OCI-LY1 (cell line): ENCODE data around the gene CDK18.

Experiments used
- H2AFZ ChIP-seq: fragments of 200-600 bp; sonication (generic), shearing (Covaris generic); 2 replicates; pipeline ENCODE4 v1.6.0; 2014; ENCODE audit warnings: antibody characterized with exemption, mild to moderate bottlenecking, low read length
- H3F3A ChIP-seq: fragments of 200-600 bp; sonication (generic), shearing (Covaris generic); 2 replicates; pipeline ENCODE4 v1.6.0; 2014; ENCODE audit warnings: mild to moderate bottlenecking, antibody characterized with exemption, low read length, moderate library complexity; ENCODE audit not compliant: insufficient read depth
- H3K27ac ChIP-seq: fragments of 200-600 bp; sonication (generic); 2 replicates; pipeline ENCODE4 v1.5.1; 2014; ENCODE audit warnings: low read length, mixed run types, mild to moderate bottlenecking, low read depth; ENCODE audit not compliant: poor library complexity, severe bottlenecking
- H3K27me3 ChIP-seq: fragments of 200-600 bp; sonication (generic); 2 replicates; pipeline ENCODE4 v1.6.0; 2014; ENCODE audit warnings: antibody characterized with exemption, mild to moderate bottlenecking, low read length, moderate library complexity; ENCODE audit not compliant: insufficient read depth
- H3K36me3 ChIP-seq: fragments of 200-600 bp; sonication (generic); 2 replicates; pipeline ENCODE4 v1.6.1; 2014; ENCODE audit warnings: mild to moderate bottlenecking, antibody characterized with exemption, low read length, moderate library complexity, mixed read lengths; ENCODE audit not compliant: insufficient read depth
- H3K4me1 ChIP-seq: fragments of 200-600 bp; sonication (generic); 2 replicates; pipeline ENCODE4 v1.5.1; 2014; ENCODE audit warnings: mild to moderate bottlenecking, low read length, moderate library complexity; ENCODE audit not compliant: insufficient read depth, severe bottlenecking
- H3K4me2 ChIP-seq: fragments of 200-600 bp; sonication (generic), shearing (Covaris generic); 2 replicates; pipeline ENCODE4 v1.6.1; 2014; ENCODE audit warnings: low read length
- H3K4me3 ChIP-seq: fragments of 200-600 bp; sonication (generic); 2 replicates; pipeline ENCODE4 v1.5.1; 2014; ENCODE audit warnings: low read length, low read depth, mild to moderate bottlenecking, mixed read lengths; ENCODE audit not compliant: poor library complexity, severe bottlenecking
- H3K79me2 ChIP-seq: fragments of 200-600 bp; shearing (Covaris generic); 2 replicates; pipeline ENCODE4 v1.6.1; 2016; ENCODE audit warnings: mixed run types, low read length, mixed read lengths; ENCODE audit not compliant: insufficient read depth
- H3K9ac ChIP-seq: fragments of 200-600 bp; sonication (generic), shearing (Covaris generic); 2 replicates; pipeline ENCODE4 v1.6.1; 2014; ENCODE audit warnings: mild to moderate bottlenecking, low read length, mixed read lengths
- H3K9me2 ChIP-seq: fragments of 200-600 bp; sonication (generic), shearing (Covaris generic); 2 replicates; pipeline ENCODE4 v1.6.1; 2014; ENCODE audit warnings: low read depth, mild to moderate bottlenecking, low read length, mixed read lengths
- H3K9me3 ChIP-seq: fragments of 200-600 bp; shearing (Covaris generic); 2 replicates; pipeline ENCODE4 v1.6.1; 2014; ENCODE audit warnings: low read length, mixed read lengths
- H4K20me1 ChIP-seq: fragments of 200-600 bp; sonication (generic), shearing (Covaris generic); 2 replicates; pipeline ENCODE4 v1.6.0; 2016; ENCODE audit warnings: mild to moderate bottlenecking, low read length; ENCODE audit not compliant: insufficient read depth
- EZH2 ChIP-seq: fragments of 200-600 bp; sonication (generic), shearing (Covaris generic); IDR thresholded peaks from 2 replicates; pipeline ENCODE4 v1.8.0; 2017; ENCODE audit warnings: borderline replicate concordance, mixed run types, mild to moderate bottlenecking, antibody characterized with exemption, low read length, moderate library complexity, mixed read lengths
- TF ChIP-seq, protein P1 (sequence below): fragments of 200-600 bp; sonication (generic), shearing (Covaris generic); IDR thresholded peaks from 2 replicates; pipeline ENCODE4 v1.5.1; 2017; ENCODE audit warnings: mild to moderate bottlenecking, antibody characterized with exemption, low read length, moderate library complexity, mixed read lengths

Gene CDK18

DNA sequence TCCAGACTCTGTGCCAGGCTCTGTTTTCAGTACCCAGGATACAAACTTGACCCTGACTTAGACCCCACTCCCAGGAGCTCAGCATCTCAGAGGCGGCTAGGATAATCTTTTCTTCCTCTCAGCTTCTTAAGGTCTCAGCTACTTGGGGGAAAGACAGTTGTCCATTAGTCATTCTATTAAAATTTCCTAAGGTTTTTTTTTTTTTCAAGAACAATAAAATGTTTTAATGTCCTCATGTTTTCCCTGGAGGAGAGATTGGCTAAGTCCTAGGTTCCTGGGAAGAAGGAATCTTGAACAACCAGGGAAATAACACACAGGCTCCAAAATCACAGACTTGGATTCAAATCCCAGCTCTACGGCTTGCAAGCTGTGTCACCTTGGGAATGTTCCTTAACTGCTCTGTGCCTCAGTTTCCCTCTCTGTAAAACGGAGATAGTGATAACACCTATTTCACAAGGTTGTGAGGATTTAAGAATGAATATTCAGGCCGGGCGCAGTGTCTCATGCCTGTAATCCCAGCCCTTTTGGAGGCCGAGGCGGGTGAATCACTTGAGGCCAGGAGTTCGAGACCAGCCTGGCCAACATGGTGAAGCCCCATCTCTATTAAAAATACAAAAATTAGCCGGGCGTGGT lies 33.0 kb downstream of the CDK18 start:
- Histone ChIP-seq H3F3A (no peaks in the 10 kb centered on the region), H2AFZ (no peak overlapping the region)

DNA sequence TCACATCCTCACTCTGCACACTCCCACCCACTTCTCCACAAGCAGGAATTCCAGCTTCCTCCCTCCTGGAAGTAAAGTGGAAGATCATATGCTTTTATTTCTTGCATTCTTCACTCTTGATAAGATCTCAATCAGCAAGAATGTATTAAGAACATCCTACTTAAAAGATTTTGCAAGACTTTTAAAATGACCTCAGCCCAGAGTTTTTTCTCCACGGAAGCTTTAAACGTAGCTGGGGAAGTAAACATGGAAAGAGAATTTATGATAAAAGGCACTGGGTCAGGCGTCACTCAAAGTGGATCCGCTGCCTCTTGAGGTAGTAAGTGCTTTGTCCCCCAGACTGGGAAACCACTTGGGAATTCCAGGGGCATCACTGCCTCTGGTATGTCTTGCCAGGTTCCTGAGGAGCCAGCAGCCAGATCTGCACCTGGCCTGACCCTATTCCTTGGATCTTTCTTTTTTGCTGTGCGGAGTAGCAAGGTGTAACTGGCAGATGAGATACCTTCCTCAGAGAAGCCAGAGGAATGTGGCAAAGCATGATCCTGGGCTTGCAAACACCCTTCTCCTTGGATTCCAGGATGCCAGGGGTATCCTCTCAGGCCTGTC lies 33.9 kb downstream of the CDK18 start:
- Histone ChIP-seq H3K36me3 (no peaks in the 10 kb centered on the region), H3K9me3 (no peaks in the 10 kb centered on the region), H4K20me1 (no peaks in the 10 kb centered on the region), H3K79me2 (no peaks in the 10 kb centered on the region), H3K9me2 (no peaks in the 10 kb centered on the region), H3K27ac (no peak overlapping the region), H3K4me1 (no peaks in the 10 kb centered on the region), H3F3A (no peaks in the 10 kb centered on the region), H3K4me3 (no peak overlapping the region), H3K9ac (no peak overlapping the region), H3K27me3 (peaks cover 5% of the 10 kb centered on the region; the same call in 1 of the 2 replicates), H3K4me2 (no peak overlapping the region), H2AFZ (no peak overlapping the region)
- TF ChIP-seq, protein P1, sequence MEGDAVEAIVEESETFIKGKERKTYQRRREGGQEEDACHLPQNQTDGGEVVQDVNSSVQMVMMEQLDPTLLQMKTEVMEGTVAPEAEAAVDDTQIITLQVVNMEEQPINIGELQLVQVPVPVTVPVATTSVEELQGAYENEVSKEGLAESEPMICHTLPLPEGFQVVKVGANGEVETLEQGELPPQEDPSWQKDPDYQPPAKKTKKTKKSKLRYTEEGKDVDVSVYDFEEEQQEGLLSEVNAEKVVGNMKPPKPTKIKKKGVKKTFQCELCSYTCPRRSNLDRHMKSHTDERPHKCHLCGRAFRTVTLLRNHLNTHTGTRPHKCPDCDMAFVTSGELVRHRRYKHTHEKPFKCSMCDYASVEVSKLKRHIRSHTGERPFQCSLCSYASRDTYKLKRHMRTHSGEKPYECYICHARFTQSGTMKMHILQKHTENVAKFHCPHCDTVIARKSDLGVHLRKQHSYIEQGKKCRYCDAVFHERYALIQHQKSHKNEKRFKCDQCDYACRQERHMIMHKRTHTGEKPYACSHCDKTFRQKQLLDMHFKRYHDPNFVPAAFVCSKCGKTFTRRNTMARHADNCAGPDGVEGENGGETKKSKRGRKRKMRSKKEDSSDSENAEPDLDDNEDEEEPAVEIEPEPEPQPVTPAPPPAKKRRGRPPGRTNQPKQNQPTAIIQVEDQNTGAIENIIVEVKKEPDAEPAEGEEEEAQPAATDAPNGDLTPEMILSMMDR: no peak
- TF ChIP-seq EZH2: no peak

More for the DNA sequence above, 33.0 kb downstream of the CDK18 start:
- Histone ChIP-seq H3K4me2 (no peak overlapping the region), H4K20me1 (no peaks in the 10 kb centered on the region), H3K36me3 (no peaks in the 10 kb centered on the region), H3K9me3 (no peaks in the 10 kb centered on the region), H3K4me3 (no peak overlapping the region), H3K9ac (no peak overlapping the region), H3K79me2 (no peaks in the 10 kb centered on the region), H3K27ac (no peak overlapping the region), H3K27me3 (peaks cover 5% of the 10 kb centered on the region; the same call in 1 of the 2 replicates), H3K4me1 (no peaks in the 10 kb centered on the region), H3K9me2 (no peaks in the 10 kb centered on the region)
- TF ChIP-seq EZH2: no peak
- TF ChIP-seq, protein P1: no peak

DNA sequence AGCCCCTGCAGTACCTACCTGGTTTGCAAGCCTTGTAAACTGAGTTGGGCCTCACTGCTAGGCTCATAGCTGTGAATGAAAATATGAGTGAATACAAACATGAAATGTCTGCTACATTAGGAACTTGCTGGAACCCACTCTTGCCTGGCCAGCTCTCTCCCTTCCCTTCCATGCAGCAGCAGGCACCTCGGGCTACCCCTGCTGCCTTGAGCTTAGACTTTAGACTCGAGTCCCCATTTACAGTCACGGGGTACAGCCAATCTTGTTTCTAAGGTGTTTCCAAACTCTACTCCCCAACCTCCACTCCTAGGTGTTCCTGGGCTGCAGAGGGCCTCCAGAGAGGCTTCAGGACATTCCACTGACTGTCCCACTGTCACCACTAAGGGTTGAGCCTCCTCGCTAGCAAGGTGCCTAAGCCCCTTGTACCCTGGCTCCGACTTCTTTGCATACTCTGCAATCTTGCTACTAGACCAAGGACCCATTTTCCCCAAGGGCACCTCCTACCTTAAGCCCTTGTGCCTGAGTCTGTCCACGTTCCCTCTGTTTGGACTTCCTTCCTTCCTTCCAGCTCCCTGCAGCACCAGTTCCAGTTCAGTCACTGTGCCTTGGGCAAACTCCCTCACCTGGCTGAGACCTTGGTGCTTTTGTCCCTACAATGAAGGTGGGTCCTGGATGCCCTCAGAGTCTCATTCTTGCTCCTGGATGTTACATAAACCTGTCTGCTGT lies 36.9 kb downstream of the CDK18 start:
- no peaks in the 10 kb centered on the region for H3F3A ChIP-seq
- peaks cover 5% of the 10 kb centered on the region; the same call in 1 of the 2 replicates for H3K27me3 ChIP-seq
- H3K4me1 ChIP-seq: no peaks in the 10 kb centered on the region
- H3K4me3 ChIP-seq: no peak overlapping the region
- no peaks in the 10 kb centered on the region for H3K9me2 ChIP-seq
- H3K27ac ChIP-seq: no peak overlapping the region
- TF ChIP-seq EZH2: no peak
- TF ChIP-seq, protein P1: no peak
- H3K79me2 ChIP-seq: no peaks in the 10 kb centered on the region
- no peaks in the 10 kb centered on the region for H3K36me3 ChIP-seq
- H2AFZ ChIP-seq: no peak overlapping the region
- no peaks in the 10 kb centered on the region for H4K20me1 ChIP-seq
- H3K4me2 ChIP-seq: no peak overlapping the region
- H3K9ac ChIP-seq: no peak overlapping the region
- no peaks in the 10 kb centered on the region for H3K9me3 ChIP-seq
